ENCODE measurements around the gene TAF4. TPM values are rescaled to one million over a fixed set of nuclear protein-coding genes. Genes with fewer than 3 reads are reported as not detected.
A peak's percentile ranks its signal among the peaks of the same experiment; 100 is the strongest.
"Not testable (repeated sequence)": the region's sequence is repeated elsewhere in the genome, so short reads cannot be mapped to it uniquely, and the experiment has no call there.

Gene TAF4
- total RNA-seq, 2 donors from 2014 or later: 25.5 to 39.9 TPM

GRCh38 chr20:61973515-61974356 is 91.9 kb downstream of the TAF4 start:
- Mint-ChIP-seq H3K4me3 (no peak overlapping the region), H3K36me3 (ENCODE audit: low read depth) (peaks cover 41% of the 10 kb centered on the region), H3K9me3 (no peaks in the 10 kb centered on the region), H3K27me3 (ENCODE audit: insufficient read depth) (no peaks in the 10 kb centered on the region), H3K4me1 (no peaks in the 10 kb centered on the region), H3K27ac (no peak overlapping the region)
- H3K9me3 ChIP-seq (ENCODE audit: control insufficient read depth, low read length): no peaks in the 10 kb centered on the region
- H3K27ac ChIP-seq (ENCODE audit: low read depth, low read length): no peak overlapping the region
- peak; percentile 64 for TF ChIP-seq CTCF (conservative IDR thresholded peaks at IDR 0.05)
- 94 to 95% methylated on average over 22 to 25 of the region's 25 CpGs for WGBS, 2 experiments (ENCODE audit: insufficient coverage in 1 of 2, insufficient read length in 1 of 2)
- H3K27me3 ChIP-seq (ENCODE audit: control insufficient read depth, insufficient read depth, low read length, poor library complexity, severe bottlenecking): no peaks in the 10 kb centered on the region
- H3K4me3 ChIP-seq (ENCODE audit: low read length): no peak overlapping the region
- no peaks in the 10 kb centered on the region for H3K4me1 ChIP-seq (ENCODE audit: control insufficient read depth, insufficient read depth, low read length)
- DNase-seq: no peak
- H3K36me3 ChIP-seq (ENCODE audit: control insufficient read depth, insufficient read depth, low read length): peaks cover 36% of the 10 kb centered on the region
- H3K9ac ChIP-seq (ENCODE audit: extremely low read depth, low read length, poor library complexity, severe bottlenecking): no peak overlapping the region

GRCh38 chr20:61972636-61973508 is 92.8 kb downstream of the TAF4 start:
- TF ChIP-seq CTCF (conservative IDR thresholded peaks at IDR 0.05): no peak
- Mint-ChIP-seq H3K27me3 (ENCODE audit: insufficient read depth) (no peaks in the 10 kb centered on the region), H3K36me3 (ENCODE audit: low read depth) (peaks cover 40% of the 10 kb centered on the region), H3K4me3 (no peak overlapping the region), H3K4me1 (no peaks in the 10 kb centered on the region), H3K9me3 (no peaks in the 10 kb centered on the region), H3K27ac (no peak overlapping the region)
- no peak overlapping the region for H3K9ac ChIP-seq (ENCODE audit: extremely low read depth, low read length, poor library complexity, severe bottlenecking)
- no peaks in the 10 kb centered on the region for H3K27me3 ChIP-seq (ENCODE audit: control insufficient read depth, insufficient read depth, low read length, poor library complexity, severe bottlenecking)
- H3K9me3 ChIP-seq (ENCODE audit: control insufficient read depth, low read length): no peaks in the 10 kb centered on the region
- H3K4me3 ChIP-seq (ENCODE audit: low read length): no peak overlapping the region
- WGBS, 2 experiments (ENCODE audit: insufficient coverage in 1 of 2, insufficient read length in 1 of 2): 94 to 96% methylated on average over 27 of the region's 27 CpGs
- DNase-seq: no peak
- H3K36me3 ChIP-seq (ENCODE audit: control insufficient read depth, insufficient read depth, low read length): peaks cover 36% of the 10 kb centered on the region
- H3K4me1 ChIP-seq (ENCODE audit: control insufficient read depth, insufficient read depth, low read length): no peaks in the 10 kb centered on the region
- no peak overlapping the region for H3K27ac ChIP-seq (ENCODE audit: low read depth, low read length)

GRCh38 chr20:61971595-61971994 is 94.1 kb downstream of the TAF4 start:
- not testable (repeated sequence) for H3K4me1 ChIP-seq (ENCODE audit: control insufficient read depth, insufficient read depth, low read length); DNase-seq
- H3K36me3 Mint-ChIP-seq (ENCODE audit: low read depth): peaks cover 32% of the 10 kb centered on the region

More at GRCh38 chr20:61971595-61971994, 94.1 kb downstream of the TAF4 start:
- not testable (repeated sequence) for H3K27me3 Mint-ChIP-seq (ENCODE audit: insufficient read depth); H3K9ac ChIP-seq (ENCODE audit: extremely low read depth, low read length, poor library complexity, severe bottlenecking); H3K9me3 Mint-ChIP-seq; H3K4me3 ChIP-seq (ENCODE audit: low read length); H3K27ac ChIP-seq (ENCODE audit: low read depth, low read length); H3K27me3 ChIP-seq (ENCODE audit: control insufficient read depth, insufficient read depth, low read length, poor library complexity, severe bottlenecking); H3K9me3 ChIP-seq (ENCODE audit: control insufficient read depth, low read length); H3K4me1 Mint-ChIP-seq; H3K27ac Mint-ChIP-seq; H3K4me3 Mint-ChIP-seq
- 96 to 99% methylated on average over 8 to 12 of the region's 13 CpGs for WGBS, 2 experiments (ENCODE audit: insufficient coverage in 1 of 2, insufficient read length in 1 of 2)
- peaks cover 36% of the 10 kb centered on the region for H3K36me3 ChIP-seq (ENCODE audit: control insufficient read depth, insufficient read depth, low read length)

All from endodermal cell (in vitro differentiated cells).